GM12872 (cell line): ENCODE measurements around the gene DOCK1.

Experiments
- TF ChIP-seq, protein P1 (sequence below): IDR thresholded peaks from 3 replicates; pipeline ENCODE4 v1.5.1; 2011; ENCODE audit warnings: low read depth, mild to moderate bottlenecking, low read length, moderate library complexity; ENCODE audit not compliant: insufficient read depth

DOCK1 gene

DNA sequence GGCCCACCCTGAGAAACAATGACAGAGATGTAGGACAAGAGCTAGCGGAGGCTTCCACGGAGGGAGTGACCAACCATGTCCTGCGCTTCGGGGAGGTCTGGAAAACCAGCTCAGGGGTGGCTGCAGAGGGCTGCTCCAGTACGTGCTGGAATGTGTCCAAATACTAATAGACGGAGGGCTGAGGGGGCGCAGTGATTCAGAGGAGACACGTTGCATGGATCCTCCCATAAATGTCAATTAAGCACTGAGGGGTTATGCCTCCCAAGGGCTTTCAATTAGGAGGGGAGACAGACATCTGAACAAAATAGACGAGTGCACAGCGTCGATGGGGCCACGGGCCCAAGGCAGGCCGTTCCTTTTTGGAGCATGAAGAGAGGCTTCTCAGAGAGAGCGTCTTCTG lies 592.9 kb downstream of the DOCK1 start:
- TF ChIP-seq, protein P1, sequence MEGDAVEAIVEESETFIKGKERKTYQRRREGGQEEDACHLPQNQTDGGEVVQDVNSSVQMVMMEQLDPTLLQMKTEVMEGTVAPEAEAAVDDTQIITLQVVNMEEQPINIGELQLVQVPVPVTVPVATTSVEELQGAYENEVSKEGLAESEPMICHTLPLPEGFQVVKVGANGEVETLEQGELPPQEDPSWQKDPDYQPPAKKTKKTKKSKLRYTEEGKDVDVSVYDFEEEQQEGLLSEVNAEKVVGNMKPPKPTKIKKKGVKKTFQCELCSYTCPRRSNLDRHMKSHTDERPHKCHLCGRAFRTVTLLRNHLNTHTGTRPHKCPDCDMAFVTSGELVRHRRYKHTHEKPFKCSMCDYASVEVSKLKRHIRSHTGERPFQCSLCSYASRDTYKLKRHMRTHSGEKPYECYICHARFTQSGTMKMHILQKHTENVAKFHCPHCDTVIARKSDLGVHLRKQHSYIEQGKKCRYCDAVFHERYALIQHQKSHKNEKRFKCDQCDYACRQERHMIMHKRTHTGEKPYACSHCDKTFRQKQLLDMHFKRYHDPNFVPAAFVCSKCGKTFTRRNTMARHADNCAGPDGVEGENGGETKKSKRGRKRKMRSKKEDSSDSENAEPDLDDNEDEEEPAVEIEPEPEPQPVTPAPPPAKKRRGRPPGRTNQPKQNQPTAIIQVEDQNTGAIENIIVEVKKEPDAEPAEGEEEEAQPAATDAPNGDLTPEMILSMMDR: no peak

DNA sequence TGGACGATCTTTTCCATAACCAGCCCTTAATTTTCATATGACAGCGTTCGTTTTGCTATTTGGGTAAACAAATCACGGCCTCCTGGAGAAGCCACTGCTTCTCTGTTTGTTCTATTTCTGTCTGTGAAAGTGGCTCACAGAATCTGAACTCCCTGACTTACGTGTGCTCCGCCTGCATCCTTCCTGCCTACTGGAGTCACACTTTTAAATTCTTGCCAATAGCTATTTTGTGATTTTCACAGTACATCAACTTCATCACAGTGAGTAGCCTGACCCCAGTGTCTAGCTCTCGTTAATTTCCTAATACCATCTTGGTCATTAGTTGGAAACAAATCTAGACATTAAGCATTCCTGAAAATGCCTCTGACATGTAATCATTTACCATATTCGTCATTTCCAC lies 594.9 kb downstream of the DOCK1 start:
- TF ChIP-seq, protein P1: no peak
